Vagina (tissue), 2 donors: ENCODE results near the gene RRP8.

ENCODE experiments used
- POLR2A ChIP-seq, 2 donors: fragments of 450-650 bp; IDR thresholded peaks; one replicate each; pipeline ENCODE4 v1.6.1; 2017; ENCODE audit warnings: antibody characterized with exemption in 2 of 2, mild to moderate bottlenecking in 2 of 2, moderate library complexity in 2 of 2
- POLR2AphosphoS5 ChIP-seq, 2 donors: sonication (generic); formaldehyde crosslinking; IDR thresholded peaks; one replicate each; pipeline ENCODE4 v1.9.0; 2017; ENCODE audit warnings: antibody characterized with exemption in 2 of 2, mild to moderate bottlenecking in 2 of 2, low read depth in 1 of 2; ENCODE audit not compliant: insufficient read depth in 1 of 2
- TF ChIP-seq, protein P1 (sequence below), 3 experiments: fragments of 450-650 bp in 2 of 3; fragments of 200-600 bp in 1 of 3; sonication (generic) in 1 of 3; IDR thresholded peaks; one replicate each; pipeline ENCODE4 v1.5.1; 2017 to 2019; ENCODE audit warnings: antibody characterized with exemption in 3 of 3, mild to moderate bottlenecking in 2 of 3, moderate library complexity in 2 of 3

GRCh38 chr11:6596239-6596877 is 7.1 kb downstream of the RRP8 start:
- TF ChIP-seq POLR2A (IDR thresholded peaks at IDR 0.05) (no peak), POLR2AphosphoS5 (IDR thresholded peaks at IDR 0.05; ENCODE audit: insufficient read depth in 1 of 2, low read depth in 1 of 2) (no peak)
- TF ChIP-seq, protein P1, sequence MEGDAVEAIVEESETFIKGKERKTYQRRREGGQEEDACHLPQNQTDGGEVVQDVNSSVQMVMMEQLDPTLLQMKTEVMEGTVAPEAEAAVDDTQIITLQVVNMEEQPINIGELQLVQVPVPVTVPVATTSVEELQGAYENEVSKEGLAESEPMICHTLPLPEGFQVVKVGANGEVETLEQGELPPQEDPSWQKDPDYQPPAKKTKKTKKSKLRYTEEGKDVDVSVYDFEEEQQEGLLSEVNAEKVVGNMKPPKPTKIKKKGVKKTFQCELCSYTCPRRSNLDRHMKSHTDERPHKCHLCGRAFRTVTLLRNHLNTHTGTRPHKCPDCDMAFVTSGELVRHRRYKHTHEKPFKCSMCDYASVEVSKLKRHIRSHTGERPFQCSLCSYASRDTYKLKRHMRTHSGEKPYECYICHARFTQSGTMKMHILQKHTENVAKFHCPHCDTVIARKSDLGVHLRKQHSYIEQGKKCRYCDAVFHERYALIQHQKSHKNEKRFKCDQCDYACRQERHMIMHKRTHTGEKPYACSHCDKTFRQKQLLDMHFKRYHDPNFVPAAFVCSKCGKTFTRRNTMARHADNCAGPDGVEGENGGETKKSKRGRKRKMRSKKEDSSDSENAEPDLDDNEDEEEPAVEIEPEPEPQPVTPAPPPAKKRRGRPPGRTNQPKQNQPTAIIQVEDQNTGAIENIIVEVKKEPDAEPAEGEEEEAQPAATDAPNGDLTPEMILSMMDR (IDR thresholded peaks at IDR 0.05) = no peak
